H7 (cell line): ENCODE measurements around the gene TSC22D3. TPM values are rescaled to one million over a fixed set of nuclear protein-coding genes. Genes with fewer than 3 reads are reported as not detected.

Experiments used
- DNase-seq: peaks from one replicate; pipeline ENCODE4 v3.0.0; 2012
- H3K27me3 ChIP-seq: 2 replicates; pipeline ENCODE4 v1.6.0; 2011; ENCODE audit warnings: mild to moderate bottlenecking, low read length; ENCODE audit not compliant: control insufficient read depth, insufficient read depth
- H3K36me3 ChIP-seq: replicated peaks from 2 replicates; pipeline ENCODE4 v1.5.1; 2011; ENCODE audit warnings: low read length; ENCODE audit not compliant: control insufficient read depth, insufficient read depth
- H3K4me3 ChIP-seq: 2 replicates; pipeline ENCODE4 v1.5.1; 2011; ENCODE audit warnings: low read depth, mild to moderate bottlenecking, control low read depth, low read length, moderate library complexity; ENCODE audit not compliant: insufficient read depth
- total RNA-seq: library from RNA; depleted of rRNA; stranded (reverse); fragments of >200 nt; shearing (Covaris generic); gene quantifications from 2 replicates; pipeline ENCODE4 v1.2.3, GENCODE V29; 2014

TSC22D3 gene
- total RNA-seq, 1 experiment from 2014 or later = 55.0 TPM

DNA sequence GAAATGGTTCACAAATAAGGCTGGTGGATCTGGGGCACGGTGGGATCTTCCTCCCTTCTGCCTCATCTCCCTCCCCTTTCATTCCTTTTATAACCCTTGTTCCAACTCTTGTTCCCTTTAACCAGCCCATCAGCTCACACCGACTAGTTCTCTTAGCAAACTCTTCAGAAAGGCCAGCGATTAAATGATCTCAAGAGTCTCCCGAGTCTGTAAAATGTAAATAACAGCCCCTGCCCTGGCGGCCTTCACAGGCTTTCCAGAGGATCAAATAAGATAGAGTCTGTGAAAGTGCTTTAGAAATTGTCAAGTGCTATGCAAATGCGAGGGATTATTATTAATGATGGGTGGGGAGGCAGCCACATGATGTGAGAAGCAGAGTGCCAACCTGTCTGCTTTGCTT lies 27.1 kb downstream of the TSC22D3 start:
- H3K36me3 ChIP-seq = no peaks in the 10 kb centered on the region
- no peak overlapping the region for H3K4me3 ChIP-seq
- no peak for DNase-seq
- H3K27me3 ChIP-seq = 0 out of 2 replicates have a peak, but pooled peaks cover 1% of the 10 kb centered on the region

DNA sequence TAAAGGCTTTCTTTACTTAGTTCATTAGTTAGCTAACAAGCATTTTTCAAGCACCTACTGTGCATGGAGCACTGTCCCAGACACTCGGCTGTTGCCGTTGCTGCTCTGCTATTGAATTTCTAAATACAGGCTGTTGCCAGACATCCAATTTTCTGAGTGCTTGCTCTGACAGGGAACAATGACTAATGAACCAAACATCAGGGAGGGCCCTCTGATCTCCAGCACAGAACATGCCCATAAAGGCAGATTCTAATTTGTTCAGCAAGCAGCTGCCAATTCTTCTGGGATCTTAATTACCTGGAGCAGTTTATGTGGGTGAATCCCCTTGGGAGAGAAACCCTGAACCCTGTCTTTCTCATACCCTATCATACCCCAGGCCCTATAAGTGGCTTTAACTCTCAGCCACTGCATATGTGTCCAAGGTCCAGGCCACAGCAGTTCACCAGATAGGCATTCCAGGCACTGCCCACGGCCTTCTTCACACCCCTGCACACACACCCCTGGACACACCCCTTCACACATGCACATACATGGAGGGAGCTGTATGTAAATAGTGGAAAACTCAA lies 27.9 kb downstream of the TSC22D3 start:
- Histone ChIP-seq H3K36me3 (no peaks in the 10 kb centered on the region), H3K27me3 (0 out of 2 replicates have a peak, but pooled peaks cover 1% of the 10 kb centered on the region), H3K4me3 (no peak overlapping the region)
- no peak for DNase-seq

DNA sequence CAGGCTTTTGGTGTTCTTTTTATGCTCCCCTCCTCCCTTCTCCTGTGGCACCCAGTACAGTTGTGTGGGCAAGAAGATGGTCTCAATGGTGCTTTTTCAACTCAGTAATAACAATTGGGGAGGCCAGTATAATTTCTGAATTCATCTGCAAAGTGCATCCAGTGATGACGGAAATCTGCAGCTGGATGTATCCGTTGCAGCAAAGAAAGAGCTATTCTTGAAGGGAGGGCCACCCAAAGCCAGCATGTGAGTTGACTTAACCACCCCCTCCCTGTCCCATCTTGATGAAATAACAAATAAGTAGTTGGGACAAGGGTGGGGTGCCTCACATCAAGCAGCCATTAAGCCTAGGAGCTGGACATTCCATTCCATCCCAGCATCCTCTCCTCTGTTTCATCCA lies 30.7 kb downstream of the TSC22D3 start:
- no peak for DNase-seq
- no peak overlapping the region for H3K4me3 ChIP-seq
- peaks cover 6% of the 10 kb centered on the region for H3K27me3 ChIP-seq

DNA sequence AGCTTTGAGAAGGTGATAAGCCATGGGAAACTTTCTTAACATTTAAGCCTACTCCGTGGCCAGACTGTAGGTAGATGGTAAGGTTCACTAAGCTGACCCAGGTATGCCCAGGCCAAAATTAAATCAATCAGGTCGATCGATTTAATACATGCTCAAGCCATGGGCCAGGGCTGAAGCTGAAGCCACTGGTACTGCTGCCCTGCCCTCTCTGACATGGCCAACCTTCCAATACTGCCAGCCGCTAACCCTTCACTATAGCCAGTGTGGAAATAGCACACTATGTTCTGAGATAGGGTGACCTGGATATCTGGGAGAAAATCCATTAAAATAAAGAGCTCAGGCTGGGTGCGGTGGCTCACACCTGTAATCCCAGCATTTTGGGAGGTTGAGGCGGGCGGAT lies 31.6 kb downstream of the TSC22D3 start:
- H3K27me3 ChIP-seq = peaks cover 6% of the 10 kb centered on the region
- no peak overlapping the region for H3K4me3 ChIP-seq
- no peaks in the 10 kb centered on the region for H3K36me3 ChIP-seq
- DNase-seq = no peak

More for the DNA sequence above, 30.7 kb downstream of the TSC22D3 start:
- H3K36me3 ChIP-seq = no peaks in the 10 kb centered on the region

DNA sequence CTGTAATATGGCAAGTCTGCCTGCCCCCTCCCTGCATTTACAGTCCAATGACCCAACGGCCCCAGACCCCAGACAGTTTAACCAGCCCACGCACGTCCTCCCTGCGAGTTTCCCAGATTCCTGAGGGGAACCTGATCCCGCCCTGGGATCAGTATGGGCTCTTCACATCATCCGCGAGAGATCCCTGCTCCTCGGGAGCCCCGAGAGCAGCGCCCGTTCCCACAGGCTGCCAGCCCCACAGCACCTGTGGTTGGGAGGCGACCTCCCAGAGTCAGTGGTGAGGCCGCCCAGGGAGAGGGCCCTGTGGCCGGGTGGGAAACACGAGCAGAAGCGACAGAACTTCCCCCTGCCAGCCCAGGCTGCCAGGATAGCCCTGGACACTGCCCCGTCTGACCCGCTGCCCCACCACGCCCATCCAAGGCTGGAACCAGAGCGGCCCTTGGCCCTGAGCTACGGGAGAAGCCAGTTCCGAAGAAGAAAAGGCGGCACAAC lies 32.8 kb downstream of the TSC22D3 start:
- Histone ChIP-seq H3K27me3 (peaks cover 6% of the 10 kb centered on the region), H3K36me3 (no peaks in the 10 kb centered on the region), H3K4me3 (peak overlapping the region; percentile 34; the same call in 1 of the 2 replicates)
- peak; percentile 65 for DNase-seq

DNA sequence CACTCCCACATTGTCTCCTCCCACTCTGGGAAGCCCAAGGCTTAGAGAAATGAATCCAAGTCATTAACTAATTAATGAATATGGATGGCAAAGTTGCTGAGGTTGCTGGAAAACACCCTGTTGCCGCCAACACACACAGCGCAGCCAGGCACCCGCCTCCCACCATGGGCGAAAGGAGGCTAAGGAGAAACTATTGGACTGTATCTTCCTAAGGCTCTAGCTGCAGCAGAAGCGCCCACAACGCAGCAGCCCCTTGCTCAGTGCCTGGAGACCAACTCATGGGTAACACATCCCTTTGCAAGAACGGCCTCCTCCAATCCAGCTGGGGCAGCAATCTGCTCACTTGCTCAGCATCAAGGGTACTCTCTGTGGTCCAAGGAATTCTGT lies 34.2 kb downstream of the TSC22D3 start:
- DNase-seq = peak; percentile 39
- H3K36me3 ChIP-seq = no peaks in the 10 kb centered on the region
- H3K27me3 ChIP-seq = peaks cover 6% of the 10 kb centered on the region
- H3K4me3 ChIP-seq = peak overlapping the region; percentile 34

DNA sequence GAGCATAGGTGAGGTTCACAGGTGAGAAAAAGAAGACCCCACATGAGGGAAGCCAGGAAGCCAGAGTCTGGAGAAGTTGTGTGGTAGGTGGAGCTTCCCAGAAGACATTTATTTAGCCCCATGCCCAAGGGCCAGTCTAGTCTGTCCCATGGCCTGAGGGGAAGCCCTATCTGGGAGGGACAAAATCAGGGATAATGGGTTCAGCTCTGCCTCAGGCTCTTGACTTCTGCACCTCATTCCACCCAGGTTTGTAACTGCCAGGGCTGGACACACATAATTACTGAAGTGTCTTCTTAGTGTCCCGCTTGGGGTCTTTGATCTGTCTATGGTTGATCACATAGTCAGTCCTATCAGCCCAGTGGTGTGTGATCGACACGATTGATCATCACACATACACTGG lies 36.0 kb downstream of the TSC22D3 start:
- H3K27me3 ChIP-seq = peaks cover 6% of the 10 kb centered on the region
- no peak for DNase-seq
- H3K36me3 ChIP-seq = no peaks in the 10 kb centered on the region
- no peak overlapping the region for H3K4me3 ChIP-seq

DNA sequence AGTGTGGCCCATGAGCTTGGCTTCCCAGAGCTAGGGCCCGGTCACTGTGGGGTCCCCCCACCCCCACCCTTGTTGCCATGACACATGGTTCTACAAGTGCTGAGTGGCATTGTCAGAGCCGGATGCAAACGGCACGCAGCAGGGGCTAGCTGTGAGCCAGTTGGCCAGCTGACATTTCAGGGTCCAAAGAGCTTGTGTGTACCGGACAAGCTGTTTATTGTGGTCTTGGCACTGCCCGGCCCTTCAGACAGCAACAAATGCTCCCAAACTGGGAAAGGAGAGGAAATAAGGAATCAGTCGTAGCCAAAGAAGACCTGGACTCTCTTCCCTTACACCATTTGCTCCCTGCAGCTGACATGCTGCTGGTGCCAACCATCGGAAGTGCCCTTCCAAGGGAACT lies 36.8 kb downstream of the TSC22D3 start:
- DNase-seq = no peak
- no peaks in the 10 kb centered on the region for H3K36me3 ChIP-seq
- H3K27me3 ChIP-seq = peaks cover 6% of the 10 kb centered on the region
- no peak overlapping the region for H3K4me3 ChIP-seq

DNA sequence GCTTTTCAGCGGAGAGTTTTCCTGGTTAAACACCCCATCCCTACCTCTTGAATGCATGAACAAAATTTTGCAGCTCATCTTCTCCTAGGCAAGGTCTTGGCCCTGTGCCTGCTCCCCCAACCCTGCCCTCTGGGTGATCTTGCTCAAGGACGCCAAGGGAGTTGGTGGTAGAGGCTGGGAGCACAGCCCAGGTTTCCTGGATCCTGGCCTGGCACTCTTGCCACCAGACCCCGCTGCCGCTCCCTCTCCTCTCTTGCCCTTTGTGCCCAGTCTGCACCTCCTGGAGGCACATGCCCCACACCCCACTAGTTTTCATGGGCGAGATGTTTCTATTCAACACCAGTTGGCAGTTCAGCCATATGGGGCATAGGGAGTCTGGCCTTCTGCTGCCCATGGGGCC lies 37.3 kb downstream of the TSC22D3 start:
- peaks cover 5% of the 10 kb centered on the region for H3K27me3 ChIP-seq
- DNase-seq = no peak
- no peaks in the 10 kb centered on the region for H3K36me3 ChIP-seq
- H3K4me3 ChIP-seq = no peak overlapping the region

DNA sequence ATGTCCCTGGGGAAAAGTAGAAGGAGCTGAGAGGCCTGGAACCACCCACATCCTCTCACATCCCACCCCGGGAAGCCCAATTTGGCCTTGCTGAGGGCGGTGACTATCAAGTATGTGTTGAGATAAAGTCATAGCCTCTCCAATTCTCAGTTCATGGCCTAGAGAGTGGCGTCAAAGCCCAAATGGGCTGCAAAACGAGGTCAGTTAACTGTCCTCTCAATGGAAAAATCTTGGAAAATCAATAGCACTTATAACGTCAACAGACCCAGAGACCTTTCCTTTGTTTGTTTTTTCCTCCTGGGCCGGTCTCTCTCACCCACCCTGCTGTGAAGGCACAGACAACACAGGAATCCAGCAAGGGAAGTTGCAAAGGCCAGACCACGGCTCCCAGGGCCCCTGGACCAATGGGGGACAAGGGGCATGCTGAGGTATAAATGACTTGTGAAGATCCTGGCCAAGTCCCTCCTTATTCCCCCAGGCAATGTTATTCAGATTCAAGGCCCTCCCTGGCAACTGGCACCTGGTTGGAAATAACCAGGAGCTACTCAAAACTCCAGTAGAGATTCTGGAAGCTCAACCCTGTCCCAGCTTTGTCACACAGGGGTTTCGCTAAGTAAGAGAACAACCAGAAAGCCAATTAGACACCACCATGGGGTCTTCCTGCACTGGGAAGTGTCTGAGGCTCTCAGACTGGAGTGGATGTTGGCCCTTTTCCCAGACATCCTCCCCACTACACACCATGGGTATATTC lies 38.6 kb downstream of the TSC22D3 start:
- Histone ChIP-seq H3K4me3 (no peak overlapping the region), H3K36me3 (no peaks in the 10 kb centered on the region), H3K27me3 (peaks cover 5% of the 10 kb centered on the region)
- peak; percentile 76 for DNase-seq

DNA sequence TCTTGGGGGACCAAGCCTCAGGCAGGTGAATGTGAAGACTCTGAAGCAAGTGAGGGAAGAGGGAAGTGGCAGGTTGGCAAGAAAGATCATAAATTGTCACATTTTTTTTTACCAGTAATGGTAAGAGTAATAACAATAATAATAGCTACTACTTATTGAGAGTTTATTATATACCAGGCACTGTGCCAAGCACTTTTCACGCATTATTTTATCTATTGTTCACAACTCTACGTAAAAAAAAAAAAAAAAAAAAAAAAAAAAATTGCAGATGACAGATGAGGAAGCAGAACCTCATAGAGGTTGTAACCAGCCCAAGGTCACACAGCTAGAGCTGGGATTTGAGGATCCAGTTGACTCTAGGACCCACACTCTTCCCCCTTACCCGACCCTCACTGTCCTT lies 40.9 kb downstream of the TSC22D3 start:
- no peak for DNase-seq
- Histone ChIP-seq H3K27me3 (no peaks in the 10 kb centered on the region), H3K36me3 (no peaks in the 10 kb centered on the region), H3K4me3 (no peak overlapping the region)

DNA sequence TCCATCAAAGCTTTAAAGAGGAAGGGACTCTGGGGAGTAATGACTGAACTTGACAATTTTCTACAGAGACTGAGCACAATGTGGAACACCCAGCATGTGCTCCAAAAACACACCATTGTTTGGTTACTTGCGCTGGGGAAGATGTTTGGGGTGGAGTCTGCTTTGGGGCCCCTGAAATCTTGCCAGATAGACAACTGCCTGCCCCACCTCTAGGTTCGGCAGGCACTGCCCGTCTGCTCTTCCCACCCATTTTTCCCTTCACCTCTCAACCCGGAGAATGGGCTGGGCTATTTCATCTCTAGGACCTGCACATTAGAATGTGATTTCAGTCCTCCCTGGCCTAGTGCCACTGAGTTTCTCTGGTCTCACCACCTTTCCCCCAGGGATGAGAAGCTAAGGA lies 41.9 kb downstream of the TSC22D3 start:
- no peaks in the 10 kb centered on the region for H3K27me3 ChIP-seq
- H3K36me3 ChIP-seq = no peaks in the 10 kb centered on the region
- no peak overlapping the region for H3K4me3 ChIP-seq
- DNase-seq = no peak

DNA sequence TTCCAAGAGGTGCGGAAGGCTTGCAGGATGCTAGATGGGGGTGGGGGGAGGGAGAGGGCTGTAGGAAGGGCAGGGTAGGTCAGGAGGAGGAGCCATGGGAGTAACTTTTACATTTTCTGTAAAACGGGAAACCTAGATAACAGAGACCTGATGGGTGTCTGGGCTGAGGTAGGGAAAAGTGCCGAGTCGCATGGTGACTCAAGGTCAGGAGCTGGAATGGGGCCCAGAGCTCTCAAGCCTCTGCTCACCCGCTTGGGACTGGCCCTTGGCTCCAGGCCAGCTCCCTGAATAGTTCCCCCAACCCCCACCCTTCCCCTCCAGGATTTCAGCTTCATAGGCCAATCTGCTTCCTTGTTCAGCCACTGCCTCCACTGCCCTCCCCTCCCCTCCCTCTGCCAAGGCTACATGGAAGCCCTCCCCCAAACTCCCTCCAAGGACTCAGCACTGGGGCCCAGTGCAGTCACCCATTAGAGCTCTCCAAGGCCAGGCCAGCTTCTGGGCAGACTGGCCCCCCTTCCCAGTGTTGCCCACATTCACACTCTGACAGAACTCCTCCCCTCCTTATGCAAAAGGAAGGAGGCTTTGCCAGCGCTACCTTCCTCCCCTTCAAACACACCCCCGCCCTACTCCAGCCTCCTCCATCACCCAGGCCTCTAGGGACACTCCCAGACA lies 43.6 kb downstream of the TSC22D3 start:
- no peaks in the 10 kb centered on the region for H3K27me3 ChIP-seq
- no peaks in the 10 kb centered on the region for H3K36me3 ChIP-seq
- H3K4me3 ChIP-seq = no peak overlapping the region
- peak; percentile 78 for DNase-seq

DNA sequence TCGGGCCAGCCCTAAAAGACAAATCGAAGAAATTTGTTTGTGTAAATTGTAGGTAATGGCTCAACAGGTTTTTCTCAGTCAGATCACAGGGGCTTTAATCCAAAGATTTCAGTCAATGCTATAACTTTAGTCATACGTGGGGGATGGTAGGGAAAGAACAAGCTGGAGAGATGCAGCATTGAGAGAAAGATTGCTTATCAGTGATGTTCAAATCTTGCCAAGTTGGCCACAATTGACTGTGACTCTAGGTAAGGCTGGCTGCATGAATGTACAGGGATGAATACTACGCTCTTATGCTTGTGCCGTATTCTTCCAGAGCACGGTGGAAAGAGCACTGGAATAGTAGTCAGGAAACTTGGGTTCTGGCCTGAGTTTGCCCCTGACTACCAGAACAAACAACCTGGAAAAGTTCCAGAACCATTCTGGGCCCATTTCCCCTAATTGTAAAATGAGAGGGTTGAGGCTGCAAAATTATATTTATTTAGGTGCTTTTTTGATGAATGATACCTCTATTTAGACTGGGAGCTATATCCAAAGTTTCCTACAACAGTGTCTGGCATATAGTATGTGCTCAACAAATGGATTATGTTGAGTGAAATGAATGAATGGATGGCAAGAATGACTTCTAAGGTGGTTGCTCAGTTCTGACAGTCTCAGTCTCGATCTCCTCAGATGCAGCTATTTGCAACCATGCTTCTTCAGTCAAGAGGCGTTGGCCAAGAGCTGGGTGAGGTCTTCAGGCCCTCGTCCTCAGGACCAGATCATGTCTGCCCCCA lies 44.4 kb downstream of the TSC22D3 start:
- DNase-seq = no peak
- Histone ChIP-seq H3K27me3 (no peaks in the 10 kb centered on the region), H3K4me3 (no peak overlapping the region), H3K36me3 (no peaks in the 10 kb centered on the region)
